GM21528 (cell line): ENCODE results near the gene LIN52.

Source experiments
- ATAC-seq: cut with Tn5 transposase; IDR thresholded peaks from one replicate; pipeline ENCODE4 v1.9.1; 2021; ENCODE audit warnings: mild to moderate bottlenecking, moderate library complexity; ENCODE audit not compliant: unreplicated experiment, low FRiP score

LIN52 gene

GRCh38 chr14:74219277-74220205 is 134.8 kb downstream of the LIN52 start:
- ATAC-seq = no peak

DNA sequence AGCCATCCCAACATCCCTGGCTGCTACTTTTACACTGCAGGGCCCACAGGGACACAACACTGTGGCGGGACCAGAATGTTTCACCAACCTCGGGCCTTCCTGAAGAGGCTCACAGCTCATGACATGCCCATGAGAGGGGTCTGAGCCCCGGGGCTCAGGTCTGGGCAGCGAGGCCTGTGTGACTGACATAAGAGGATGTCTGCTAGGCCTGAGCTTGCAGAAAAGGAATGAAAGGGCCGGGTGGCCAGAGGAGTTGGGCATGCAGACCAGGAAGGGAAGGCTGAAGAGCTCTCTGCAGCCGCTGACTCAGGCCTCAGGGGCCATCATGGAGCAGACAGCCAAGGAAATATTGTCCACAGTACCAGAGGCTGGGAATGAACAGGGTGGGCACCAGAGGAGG is 136.2 kb downstream of the LIN52 start:
- ATAC-seq = no peak

GRCh38 chr14:74221741-74222140 is 137.0 kb downstream of the LIN52 start:
- no peak for ATAC-seq

DNA sequence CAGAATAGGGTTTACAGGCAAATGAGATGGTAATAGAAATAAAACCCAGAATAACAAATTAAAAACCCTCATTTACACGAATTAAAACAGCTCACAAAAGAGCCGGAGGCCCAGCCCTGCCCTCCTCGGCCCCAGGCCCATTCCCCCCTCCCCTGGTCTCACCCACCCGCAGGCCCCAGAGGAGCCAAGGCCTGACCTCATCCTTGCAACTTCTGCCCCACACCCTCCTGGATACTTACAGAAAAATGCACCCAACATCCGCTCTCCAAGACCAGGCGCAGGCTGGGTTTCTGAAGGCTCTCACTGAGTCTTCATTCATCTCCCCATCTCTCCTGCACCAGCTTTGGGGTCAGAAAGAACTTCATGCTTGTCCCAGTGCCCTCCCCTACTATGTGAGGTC is 138.3 kb downstream of the LIN52 start:
- ATAC-seq = no peak

DNA sequence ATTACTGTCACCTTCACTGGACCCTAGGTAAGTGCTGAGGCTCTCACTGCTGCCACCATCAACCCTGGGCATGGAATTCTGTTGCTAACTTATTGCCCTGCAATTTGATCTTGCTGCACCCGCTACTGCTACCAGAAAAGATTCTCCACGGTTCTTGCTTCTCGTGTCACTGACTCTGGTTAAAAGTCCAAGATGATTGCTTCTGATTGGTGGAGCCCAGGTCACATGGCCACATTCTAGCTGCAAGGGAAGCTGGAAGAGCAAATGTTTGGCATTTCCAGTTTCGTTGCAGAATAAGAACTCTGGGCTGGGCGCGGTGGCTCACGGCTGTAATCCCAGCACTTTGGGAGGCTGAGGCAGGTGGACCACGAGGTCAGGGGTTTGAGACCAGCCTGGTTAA is 147.0 kb downstream of the LIN52 start:
- ATAC-seq = no peak

- ATAC-seq = no peak
These were observed 150.3 kb downstream of the LIN52 start for GRCh38 chr14:74235017-74235416.

GRCh38 chr14:74237441-74237840 is 152.7 kb downstream of the LIN52 start:
- ATAC-seq = no peak

DNA sequence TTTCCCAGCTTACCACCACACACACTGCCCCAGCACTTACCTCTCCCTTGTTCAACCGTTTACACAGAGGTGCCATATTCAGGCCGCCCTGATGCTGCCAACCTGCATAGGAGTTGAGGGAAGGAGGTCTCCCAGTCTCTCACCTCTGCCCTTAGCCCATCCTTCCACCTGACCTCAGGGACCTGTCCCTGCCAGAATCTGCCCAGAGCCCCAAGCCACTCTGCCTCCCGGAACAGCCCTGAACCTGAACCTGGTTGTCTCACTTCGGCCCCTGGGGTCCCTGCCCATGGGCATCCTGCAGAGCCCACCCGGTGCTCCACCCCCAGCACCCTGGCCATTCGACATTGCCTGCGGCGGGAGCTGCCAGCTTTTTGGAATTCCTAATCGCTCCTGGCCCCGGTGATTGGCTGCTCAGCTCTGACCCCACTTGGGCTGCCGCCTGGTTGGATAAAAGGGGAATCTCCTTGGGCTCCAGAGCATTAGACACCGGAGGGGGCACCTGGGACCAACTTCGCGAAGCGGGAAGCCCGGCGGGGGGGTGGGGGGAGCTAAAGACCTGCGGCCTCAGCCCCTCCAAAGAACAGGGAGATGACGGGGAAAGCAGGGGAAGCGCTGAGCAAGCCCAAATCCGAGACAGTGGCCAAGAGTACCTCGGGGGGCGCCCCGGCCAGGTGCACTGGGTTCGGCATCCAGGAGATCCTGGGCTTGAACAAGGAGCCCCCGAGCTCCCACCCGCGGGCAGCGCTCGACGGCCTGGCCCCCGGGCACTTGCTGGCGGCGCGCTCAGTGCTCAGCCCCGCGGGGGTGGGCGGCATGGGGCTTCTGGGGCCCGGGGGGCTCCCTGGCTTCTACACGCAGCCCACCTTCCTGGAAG is 154.5 kb downstream of the LIN52 start, which contains the start of gene VSX2:
Gene VSX2, plus strand, starts transcription at position 476 of the 874 bp plus-strand sequence. Its CDS starts 113 bp downstream, at position 589.
- ATAC-seq = no peak

DNA sequence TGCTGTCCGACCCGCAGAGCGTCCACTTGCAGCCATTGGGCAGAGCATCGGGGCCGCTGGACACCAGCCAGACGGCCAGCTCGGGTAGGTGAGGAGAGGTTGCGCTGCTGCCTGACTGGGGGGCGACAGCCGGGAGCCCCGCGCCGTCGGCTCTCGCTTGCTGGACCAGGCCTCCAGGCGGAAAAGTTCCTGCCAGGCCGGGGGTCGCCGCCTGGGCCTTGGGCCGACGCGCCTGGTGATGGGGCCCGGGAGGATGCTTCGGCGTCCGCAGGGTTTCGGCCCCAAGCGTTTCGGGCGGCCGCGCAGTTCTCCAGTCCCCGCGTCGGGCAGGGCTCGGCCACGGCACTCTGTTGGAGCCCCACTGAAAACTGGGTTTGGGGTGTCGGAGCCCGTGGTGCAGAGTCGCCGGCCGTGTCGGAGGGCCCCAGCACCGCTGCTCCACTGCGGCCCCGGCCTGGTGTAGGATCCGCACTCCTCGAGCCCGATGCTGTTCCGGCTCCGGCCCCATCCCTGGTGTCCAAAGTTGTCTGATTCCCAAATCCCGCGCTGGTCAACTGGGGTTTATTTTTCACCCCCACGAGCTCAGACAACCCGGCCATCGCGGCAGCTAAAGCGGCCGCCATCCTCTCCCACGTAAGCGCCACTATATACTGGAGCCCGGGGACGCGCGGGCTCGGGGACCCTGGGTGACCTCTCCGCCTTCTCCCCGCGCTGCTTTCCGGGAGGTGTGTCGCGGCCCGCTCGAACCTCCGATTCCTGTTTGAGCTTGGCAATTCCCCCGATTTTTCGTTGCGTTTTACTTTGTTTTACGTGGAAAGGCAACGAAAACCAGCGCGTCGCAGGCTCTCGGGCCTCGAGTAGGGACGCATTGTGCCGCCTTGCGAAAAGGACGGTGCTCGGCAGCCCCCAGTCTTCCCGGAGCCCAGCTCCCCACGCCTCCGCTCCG is 155.4 kb downstream of the LIN52 start:
- no peak for ATAC-seq

DNA sequence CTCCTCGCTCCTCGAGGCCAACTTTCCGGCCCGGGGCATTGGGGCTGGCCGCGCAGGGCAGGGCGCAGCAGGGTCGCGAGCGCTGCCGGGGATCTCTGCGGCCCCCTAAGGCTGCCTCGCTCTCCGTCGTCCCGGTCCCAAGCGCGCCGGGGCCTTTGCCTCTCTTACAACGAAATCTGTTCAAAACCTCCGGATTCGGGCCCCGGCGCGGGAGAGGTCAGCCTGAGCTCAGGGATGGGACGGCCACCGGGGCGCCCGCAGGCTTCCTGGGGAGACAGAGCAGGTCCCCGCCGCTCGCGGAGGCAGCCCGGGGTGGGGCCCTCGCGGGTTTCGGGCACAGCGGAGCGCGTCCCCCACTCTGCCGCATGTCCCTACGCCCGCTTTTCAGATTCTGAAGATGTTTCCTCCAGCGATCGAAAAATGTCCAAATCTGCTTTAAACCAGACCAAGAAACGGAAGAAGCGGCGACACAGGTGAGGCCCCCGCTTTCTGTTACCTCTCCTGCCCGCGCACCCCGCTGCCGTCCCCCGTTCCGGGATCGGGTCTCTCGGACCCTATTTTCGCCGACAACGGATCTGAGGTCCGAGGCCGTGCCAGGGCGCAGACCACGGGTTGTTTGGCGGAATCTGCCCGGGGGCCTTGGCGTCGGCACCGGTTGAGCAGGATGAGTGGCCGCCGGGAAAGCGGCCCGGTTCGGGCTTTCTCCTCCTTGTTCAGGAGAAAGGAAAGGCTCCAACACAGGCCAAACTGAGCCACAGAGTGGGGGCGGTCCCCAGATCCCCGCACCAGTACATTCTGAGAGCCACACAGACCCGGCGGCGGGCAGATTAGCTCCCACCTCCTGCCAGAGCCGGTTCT is 156.3 kb downstream of the LIN52 start:
- no peak for ATAC-seq

DNA sequence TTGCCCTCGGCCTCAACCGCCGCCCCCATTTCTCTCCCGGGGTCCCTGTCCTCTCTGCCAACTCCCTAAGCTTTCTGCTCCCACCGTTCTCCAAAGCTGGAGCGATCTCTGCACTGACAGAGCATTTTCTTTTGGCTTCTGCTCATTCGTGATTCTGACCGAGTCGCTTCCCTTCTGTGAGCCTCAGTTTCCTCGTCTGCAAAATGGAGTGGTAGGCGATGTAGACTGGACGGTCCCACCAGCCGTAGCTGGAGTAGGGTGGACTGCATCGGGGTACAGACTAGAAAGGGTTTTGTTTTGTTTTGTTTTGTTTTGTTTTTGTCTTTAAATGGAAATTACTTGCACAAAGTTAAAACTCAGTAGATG is 156.9 kb downstream of the LIN52 start:
- ATAC-seq = no peak

- no peak for ATAC-seq
These were observed 157.4 kb downstream of the LIN52 start for GRCh38 chr14:74242021-74242779.

DNA sequence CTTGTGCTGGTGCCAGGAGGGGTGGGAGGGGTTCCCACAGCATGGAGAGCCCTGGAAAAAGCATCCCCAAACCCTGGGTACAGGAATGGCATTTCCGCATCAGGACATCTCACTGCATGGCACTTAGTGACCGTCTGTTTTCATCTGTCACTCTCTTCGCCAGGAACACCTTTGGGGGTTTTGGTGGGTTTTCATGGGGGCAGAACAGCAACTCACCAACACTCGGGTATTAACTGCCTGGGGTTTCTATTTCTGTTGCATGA is 158.0 kb downstream of the LIN52 start:
- ATAC-seq = no peak

- ATAC-seq = no peak
These were observed 158.3 kb downstream of the LIN52 start for GRCh38 chr14:74243051-74243450.

GRCh38 chr14:74244115-74244514 is 159.4 kb downstream of the LIN52 start:
- ATAC-seq = no peak

- ATAC-seq = no peak
These were observed 160.5 kb downstream of the LIN52 start for GRCh38 chr14:74245292-74245691.

- ATAC-seq = no peak
These were observed 161.8 kb downstream of the LIN52 start for GRCh38 chr14:74246542-74246941.

GRCh38 chr14:74248017-74248416 is 163.3 kb downstream of the LIN52 start:
- ATAC-seq = no peak
